A673 (cell line): ENCODE measurements around the gene PTPN20. TPM values are rescaled to one million over a fixed set of nuclear protein-coding genes. Genes with fewer than 3 reads are reported as not detected.
"Not testable (repeated sequence)": the region's sequence is repeated elsewhere in the genome, so short reads cannot be mapped to it uniquely, and the experiment has no call there.

Experiments
- BruUV-seq: library from RNA; stranded (reverse); fragments of 400-500 nt; replicated peaks from 2 replicates; lab custom pipeline; 2021; lab: Mats Ljungman, UMichigan
- CTCF ChIA-PET: fragments of 300-600 bp; sonication (Branson Sonifier 250); formaldehyde crosslinking; loops from one replicate; lab custom pipeline; 2022; ENCODE audit warnings: antibody characterized with exemption; lab: Charles Lee
- POLR2A ChIA-PET: fragments of 300-600 bp; sonication (Branson Sonifier 250); formaldehyde crosslinking; loops from one replicate; lab custom pipeline; 2022; ENCODE audit warnings: antibody characterized with exemption; ENCODE audit not compliant: low non-redundant PET; lab: Charles Lee
- DNase-seq: peaks from one replicate; pipeline ENCODE4 v3.0.0-alpha.2; 2015; ENCODE audit warnings: low spot score
- H3K27ac ChIP-seq: fragments of 200-600 bp; sonication (generic); 2 replicates; pipeline ENCODE4 v1.5.1; 2016; ENCODE audit warnings: mixed run types, low read depth, mild to moderate bottlenecking, mixed read lengths, antibody characterized with exemption, low read length; ENCODE audit not compliant: poor library complexity, severe bottlenecking
- H3K27me3 ChIP-seq: fragments of 200-600 bp; sonication (generic); replicated peaks from 2 replicates; pipeline ENCODE4 v1.6.1; 2017; ENCODE audit warnings: mixed run types, low read depth, mild to moderate bottlenecking, mixed read lengths, antibody characterized with exemption, low read length; ENCODE audit not compliant: insufficient read depth, poor library complexity
- H3K36me3 ChIP-seq: fragments of 200-600 bp; sonication (generic); 2 replicates; pipeline ENCODE4 v1.6.1; 2016; ENCODE audit warnings: mixed run types, mild to moderate bottlenecking, mixed read lengths, antibody characterized with exemption, low read length; ENCODE audit not compliant: insufficient read depth, poor library complexity, severe bottlenecking
- H3K4me1 ChIP-seq: fragments of 200-600 bp; sonication (generic); 2 replicates; pipeline ENCODE4 v1.6.1; 2017; ENCODE audit warnings: mixed run types, mild to moderate bottlenecking, mixed read lengths, antibody characterized with exemption, low read length; ENCODE audit not compliant: insufficient read depth, poor library complexity, severe bottlenecking
- H3K4me3 ChIP-seq: fragments of 200-600 bp; sonication (generic); 2 replicates; pipeline ENCODE4 v1.5.1; 2016; ENCODE audit warnings: low read depth, mixed run types, mild to moderate bottlenecking, mixed read lengths, low read length; ENCODE audit not compliant: poor library complexity, severe bottlenecking
- H3K9me3 ChIP-seq: fragments of 200-600 bp; sonication (generic); 2 replicates; pipeline ENCODE4 v1.6.1; 2016; ENCODE audit warnings: mixed run types, low read depth, mild to moderate bottlenecking, mixed read lengths, antibody characterized with exemption, low read length; ENCODE audit not compliant: poor library complexity, severe bottlenecking
- intact Hi-C: fragments of 100-400 bp; cut with micrococcal nuclease; formaldehyde crosslinking; loops from one replicate; pipeline ENCODE4 v1.10.0; 2022; ENCODE audit not compliant: unreplicated experiment
- total RNA-seq: library from RNA; stranded (reverse); gene quantifications from 2 replicates; pipeline ENCODE4 v1.2.3, GENCODE V29; 2021
- TF ChIP-seq, protein P1 (sequence below): fragments of 300-800, 200-600 bp; sonication (generic); conservative IDR thresholded peaks from 2 replicates; pipeline ENCODE4 v1.5.1; 2017; ENCODE audit warnings: low read depth, mild to moderate bottlenecking, antibody characterized with exemption, low read length, moderate library complexity, mixed read lengths

The PTPN20 gene
- total RNA-seq, 1 experiment from 2014 or later = not detected

DNA sequence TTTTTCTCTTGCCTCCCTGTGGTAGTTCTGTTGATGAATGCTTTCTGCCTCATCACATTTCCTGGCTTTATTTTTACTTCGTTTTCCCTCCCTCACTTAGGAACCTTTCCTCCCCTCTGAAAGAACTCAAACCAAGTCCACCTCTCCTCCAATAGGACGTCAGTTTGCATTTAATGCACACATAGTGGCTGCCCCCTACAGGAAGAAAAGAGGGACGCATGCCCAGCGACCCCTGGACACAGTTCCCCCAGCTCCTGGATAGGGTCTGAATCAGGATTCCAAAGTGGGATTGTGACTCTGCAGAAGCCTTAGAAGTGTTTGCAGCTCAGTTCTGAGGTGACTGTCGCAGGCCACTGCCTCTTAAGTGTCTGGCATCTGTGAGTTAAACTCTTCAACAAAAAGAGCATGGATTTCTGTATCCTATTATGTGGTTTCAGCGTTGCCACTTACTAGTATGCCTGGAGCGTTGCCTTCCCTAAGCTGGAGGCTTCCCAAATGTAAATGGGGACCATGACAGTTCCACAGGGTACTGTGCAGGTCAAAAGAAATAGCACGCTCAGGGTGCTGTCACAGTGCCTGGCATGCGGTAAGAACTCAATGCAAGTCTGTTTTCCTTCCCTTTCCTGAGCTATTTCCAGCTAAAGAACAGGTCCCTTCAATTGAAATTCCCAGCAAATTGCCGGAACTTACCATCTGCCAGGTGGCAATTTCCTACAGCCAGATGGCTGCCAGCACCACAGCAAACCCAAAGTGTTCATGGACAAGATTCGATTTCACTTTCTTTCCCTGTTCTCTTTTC lies 20.2 kb upstream of the PTPN20 start:
- CTCF ChIA-PET, H3K4me1 ChIP-seq, H3K36me3 ChIP-seq, POLR2A ChIA-PET, DNase-seq, H3K27me3 ChIP-seq, BruUV-seq, intact Hi-C loops, H3K4me3 ChIP-seq, H3K9me3 ChIP-seq, H3K27ac ChIP-seq: not testable (repeated sequence)
- TF ChIP-seq, protein P1, sequence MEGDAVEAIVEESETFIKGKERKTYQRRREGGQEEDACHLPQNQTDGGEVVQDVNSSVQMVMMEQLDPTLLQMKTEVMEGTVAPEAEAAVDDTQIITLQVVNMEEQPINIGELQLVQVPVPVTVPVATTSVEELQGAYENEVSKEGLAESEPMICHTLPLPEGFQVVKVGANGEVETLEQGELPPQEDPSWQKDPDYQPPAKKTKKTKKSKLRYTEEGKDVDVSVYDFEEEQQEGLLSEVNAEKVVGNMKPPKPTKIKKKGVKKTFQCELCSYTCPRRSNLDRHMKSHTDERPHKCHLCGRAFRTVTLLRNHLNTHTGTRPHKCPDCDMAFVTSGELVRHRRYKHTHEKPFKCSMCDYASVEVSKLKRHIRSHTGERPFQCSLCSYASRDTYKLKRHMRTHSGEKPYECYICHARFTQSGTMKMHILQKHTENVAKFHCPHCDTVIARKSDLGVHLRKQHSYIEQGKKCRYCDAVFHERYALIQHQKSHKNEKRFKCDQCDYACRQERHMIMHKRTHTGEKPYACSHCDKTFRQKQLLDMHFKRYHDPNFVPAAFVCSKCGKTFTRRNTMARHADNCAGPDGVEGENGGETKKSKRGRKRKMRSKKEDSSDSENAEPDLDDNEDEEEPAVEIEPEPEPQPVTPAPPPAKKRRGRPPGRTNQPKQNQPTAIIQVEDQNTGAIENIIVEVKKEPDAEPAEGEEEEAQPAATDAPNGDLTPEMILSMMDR = 0 out of 2 replicates have a peak, but pooled peaks have one; percentile 17

DNA sequence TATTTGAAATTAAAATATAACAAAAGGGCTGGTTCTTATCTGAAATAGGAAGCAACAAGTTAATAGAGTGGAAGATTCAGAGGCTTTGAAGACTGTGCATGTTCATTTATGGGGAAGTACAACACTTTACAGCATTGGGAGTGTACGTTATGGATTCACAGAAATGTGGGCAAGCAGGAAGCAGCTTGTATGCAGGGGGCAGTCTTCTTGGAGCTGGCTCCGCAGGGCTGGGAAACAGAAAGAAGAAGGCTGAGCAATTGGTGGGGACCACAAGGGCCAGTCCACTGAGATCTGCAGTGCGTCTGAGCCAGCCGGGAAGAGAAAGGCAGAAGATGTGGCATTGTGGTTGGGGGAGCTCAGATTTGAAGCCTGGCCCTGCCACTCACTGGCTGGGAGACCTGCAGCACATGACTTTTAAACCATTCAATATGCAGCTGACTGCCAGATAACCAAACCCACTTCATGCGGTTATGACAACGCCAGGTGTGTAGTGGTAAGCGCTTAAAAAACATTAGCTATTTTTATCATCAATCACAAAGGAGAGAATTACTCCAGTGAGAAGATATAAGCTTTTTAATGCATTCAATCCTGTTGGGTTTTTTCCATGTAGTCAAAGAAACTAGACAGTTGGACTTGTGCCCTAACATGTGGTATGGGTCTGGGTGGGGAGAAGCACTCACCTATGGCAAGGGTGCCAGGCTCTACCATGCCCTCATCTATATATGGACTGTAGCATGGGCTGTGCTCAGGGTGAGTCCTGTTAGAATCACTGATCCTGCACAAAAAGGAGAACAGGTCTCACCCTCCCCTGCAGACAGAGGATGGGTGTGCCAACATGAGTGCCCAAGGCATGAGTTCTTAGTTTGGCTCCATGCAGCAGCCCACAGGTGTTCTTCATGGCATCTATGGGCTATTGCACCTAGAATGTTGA lies 14.2 kb upstream of the PTPN20 start:
- POLR2A ChIA-PET, DNase-seq, H3K27me3 ChIP-seq, BruUV-seq, intact Hi-C loops, H3K9me3 ChIP-seq, H3K27ac ChIP-seq, CTCF ChIA-PET, H3K4me1 ChIP-seq, H3K4me3 ChIP-seq, H3K36me3 ChIP-seq: not testable (repeated sequence)

- H3K27me3 ChIP-seq, POLR2A ChIA-PET, H3K36me3 ChIP-seq, H3K9me3 ChIP-seq, H3K4me3 ChIP-seq, H3K4me1 ChIP-seq, H3K27ac ChIP-seq, CTCF ChIA-PET, DNase-seq, BruUV-seq, intact Hi-C loops: not testable (repeated sequence)
These were observed 10.0 kb upstream of the PTPN20 start for GRCh38 chr10:46901247-46901646.

- BruUV-seq, H3K27me3 ChIP-seq, DNase-seq, CTCF ChIA-PET, H3K4me1 ChIP-seq, H3K36me3 ChIP-seq, H3K27ac ChIP-seq, POLR2A ChIA-PET, H3K9me3 ChIP-seq, H3K4me3 ChIP-seq, intact Hi-C loops: not testable (repeated sequence)
These were observed 7.4 kb upstream of the PTPN20 start for GRCh38 chr10:46903874-46904273.

DNA sequence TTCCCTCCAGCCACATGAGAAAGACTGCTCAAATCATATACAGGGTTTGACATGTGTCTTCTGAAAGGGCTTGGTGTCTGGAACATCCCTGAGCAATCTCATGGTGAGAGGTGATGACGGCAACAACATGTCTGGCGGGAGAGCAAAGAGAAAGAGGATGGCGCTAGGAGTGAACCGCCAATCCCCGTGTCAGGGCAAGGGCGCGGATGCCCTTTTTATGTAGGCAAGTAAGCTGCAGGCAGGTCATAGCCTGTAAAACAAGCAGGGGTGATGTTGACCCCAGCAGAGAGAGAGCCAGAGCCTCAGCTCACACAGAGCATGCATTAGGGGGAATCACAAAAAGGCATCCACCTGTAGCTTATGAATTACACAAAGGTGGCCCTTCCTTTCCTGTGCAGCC lies 4.9 kb upstream of the PTPN20 start:
- intact Hi-C loops, CTCF ChIA-PET, DNase-seq, H3K4me3 ChIP-seq, H3K27ac ChIP-seq, BruUV-seq, H3K27me3 ChIP-seq, POLR2A ChIA-PET, H3K4me1 ChIP-seq, H3K9me3 ChIP-seq, H3K36me3 ChIP-seq: not testable (repeated sequence)

DNA sequence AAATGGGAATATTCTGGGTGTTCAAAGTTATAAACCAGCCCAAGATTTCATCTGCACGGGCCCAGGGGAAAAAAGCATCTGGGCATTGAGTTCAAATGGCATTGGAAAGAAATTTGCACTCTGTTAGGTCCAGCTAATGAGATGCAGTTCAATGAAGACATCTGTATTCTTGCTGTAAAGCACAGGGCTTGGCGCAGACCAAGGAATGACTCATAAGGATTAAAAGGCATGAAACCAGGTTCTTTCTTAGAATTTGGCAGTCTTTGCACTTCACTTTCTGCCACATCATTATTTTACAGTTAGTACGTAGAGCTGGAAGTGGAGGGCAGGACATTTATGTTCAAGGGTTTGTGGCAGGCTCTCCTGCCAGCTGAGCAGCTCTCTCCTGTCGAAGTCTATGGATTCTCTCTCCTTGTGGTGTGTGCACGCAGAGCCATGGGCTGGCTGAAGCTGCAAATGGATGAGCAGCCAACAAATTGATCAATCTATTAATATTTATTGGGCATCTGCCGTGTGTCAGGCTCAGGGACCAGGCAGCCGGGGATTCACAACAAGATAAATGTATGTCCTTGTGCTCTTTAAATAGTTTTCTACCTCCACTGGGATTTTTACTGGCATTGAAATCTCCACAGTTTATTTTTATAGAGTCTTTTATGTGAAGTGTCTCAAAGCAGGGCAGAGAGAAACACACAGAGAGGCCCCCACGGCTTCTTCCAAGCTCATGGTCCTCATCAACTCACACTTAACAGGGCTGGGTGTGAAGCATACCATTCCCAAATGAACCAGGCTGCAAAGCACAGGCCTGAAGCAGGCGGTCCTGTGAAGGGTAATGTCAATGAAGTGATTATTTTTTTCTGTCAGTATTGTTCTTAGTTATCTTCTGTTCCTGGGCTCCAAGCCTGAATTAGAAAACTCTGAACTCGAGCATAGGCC lies 3.8 kb upstream of the PTPN20 start:
- H3K9me3 ChIP-seq, DNase-seq, intact Hi-C loops, CTCF ChIA-PET, H3K27ac ChIP-seq, H3K27me3 ChIP-seq, H3K36me3 ChIP-seq, H3K4me1 ChIP-seq, POLR2A ChIA-PET, H3K4me3 ChIP-seq, BruUV-seq: not testable (repeated sequence)
